ENCODE results near the gene MARVELD3. TPM values are rescaled to one million over a fixed set of nuclear protein-coding genes. Genes with fewer than 3 reads are reported as not detected.

The MARVELD3 gene
- total RNA-seq, 1 experiment from 2014 or later, result 27.0 TPM

- H4K5ac ChIP-seq (ENCODE audit: insufficient read length, low read depth, low read length), result no peak overlapping the region
- H3T11ph ChIP-seq (ENCODE audit: low read length), result no peak overlapping the region
- no peak for DNase-seq
- Mint-ChIP-seq H3K4me1 (no peaks in the 10 kb centered on the region), H3K27me3 (ENCODE audit: low read depth) (no peaks in the 10 kb centered on the region), H3K27ac (no peak overlapping the region), H3K9me3 (no peaks in the 10 kb centered on the region), H3K36me3 (ENCODE audit: insufficient read depth in 1 of 3, low read depth in 3 of 3) (peaks cover 7 to 76% (median 44%) of the 10 kb centered on the region in 3 experiments; a peak in 5 of 7 replicates), H3K4me3 (no peak overlapping the region)
- H3K4ac ChIP-seq (ENCODE audit: low read depth, low read length), result no peak overlapping the region
- no peaks in the 10 kb centered on the region for H3K4me1 ChIP-seq (ENCODE audit: insufficient read depth, low read length)
- no CpG with 5 or more reads among the region's 3 CpGs for WGBS (ENCODE audit: extremely low coverage, insufficient read length, low lambda C conversion rate)
- H3K4me2 ChIP-seq (ENCODE audit: insufficient read depth, insufficient read length, low read length), result no peak overlapping the region
- H3K14ac ChIP-seq (ENCODE audit: insufficient read depth, low read length), result no peak overlapping the region
- no peak overlapping the region for H4K8ac ChIP-seq (replicated peaks; ENCODE audit: insufficient read length, low read depth, low read length)
- H2BK12ac ChIP-seq (ENCODE audit: insufficient read length, low read depth, low read length), result no peak overlapping the region
- no peak for TF ChIP-seq CTCF (conservative IDR thresholded peaks at IDR 0.05)
- no peak overlapping the region for H2AFZ ChIP-seq (ENCODE audit: low read length)
- no peak overlapping the region for H3K27ac ChIP-seq (ENCODE audit: insufficient read length, low read depth, low read length)
- H3K56ac ChIP-seq (ENCODE audit: insufficient read length, low read depth, low read length), result no peak overlapping the region
- H3K79me1 ChIP-seq (ENCODE audit: insufficient read depth, low read depth, low read length, poor library complexity, severe bottlenecking), result no peaks in the 10 kb centered on the region
- H2AK5ac ChIP-seq (ENCODE audit: insufficient read length, low read length), result no peak overlapping the region
- H2BK120ac ChIP-seq (ENCODE audit: low read depth, low read length, poor library complexity, severe bottlenecking), result no peak overlapping the region
- no peak overlapping the region for H3K9ac ChIP-seq (ENCODE audit: extremely low read depth, insufficient read length, low read length)
- H2BK20ac ChIP-seq (ENCODE audit: low read depth, low read length, poor library complexity, severe bottlenecking), result no peak overlapping the region
- no peaks in the 10 kb centered on the region for H3K23me2 ChIP-seq (ENCODE audit: insufficient read length, low read depth, low read length, poor library complexity, severe bottlenecking)
- H3K23ac ChIP-seq (ENCODE audit: insufficient read length, low read depth, low read length), result no peak overlapping the region
- H4K20me1 ChIP-seq (ENCODE audit: control insufficient read depth, insufficient read depth, insufficient read length), result no peaks in the 10 kb centered on the region
- no peak overlapping the region for H3K18ac ChIP-seq (ENCODE audit: insufficient read length, low read depth, low read length)
- H3K9me3 ChIP-seq (ENCODE audit: control insufficient read depth, low read depth, low read length), result no peaks in the 10 kb centered on the region
- no peak overlapping the region for H4K91ac ChIP-seq (ENCODE audit: insufficient read length, low read depth, low read length)
- H2BK5ac ChIP-seq (ENCODE audit: insufficient read length, low read length), result no peak overlapping the region
- H3K79me2 ChIP-seq (ENCODE audit: insufficient read depth, low read length), result no peaks in the 10 kb centered on the region
- H2BK15ac ChIP-seq (ENCODE audit: low read depth, low read length), result no peak overlapping the region
- H3K27me3 ChIP-seq (ENCODE audit: insufficient read depth, low read length), result no peaks in the 10 kb centered on the region
Observed at GRCh38 chr16:71672125-71672524, 46.1 kb downstream of the MARVELD3 start.

Measured in H9 (cell line).